ENCODE measurements around the gene GARIN3.

Gene GARIN3

DNA sequence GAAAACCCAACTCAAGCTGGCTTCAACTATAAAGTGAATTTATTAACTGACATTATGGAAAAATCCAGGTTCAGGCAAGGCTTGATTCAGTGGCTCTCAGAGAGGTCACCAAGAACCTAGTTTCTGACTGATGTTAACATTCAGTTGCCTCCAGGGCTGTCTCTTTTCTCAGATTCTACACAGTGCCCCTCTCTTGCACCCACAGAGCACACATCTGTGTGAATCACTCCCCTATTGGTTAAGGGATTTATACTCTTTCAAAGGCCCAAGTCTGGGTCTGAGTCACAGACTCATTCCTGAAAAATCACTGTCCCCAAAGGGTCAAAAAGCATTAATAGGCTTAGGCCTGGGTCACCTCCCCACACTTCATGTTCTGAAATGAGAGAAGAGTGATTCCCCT is 51.1 kb downstream of the GARIN3 start:
- DNase-seq (ENCODE audit: low spot score): no peak
- in situ Hi-C loops (cut with MboI; ENCODE audit: low sequenced_read_pairs, unreplicated experiment): no loop called here
- no peak for TF ChIP-seq CTCF (IDR thresholded peaks at IDR 0.05; ENCODE audit: borderline replicate concordance, control extremely low read depth, extremely low read depth, insufficient read depth, missing control alignments)

- TF ChIP-seq CTCF (IDR thresholded peaks at IDR 0.05; ENCODE audit: borderline replicate concordance, control extremely low read depth, extremely low read depth, insufficient read depth, missing control alignments): no peak
- DNase-seq (ENCODE audit: low spot score): no peak
- in situ Hi-C loops (cut with MboI; ENCODE audit: low sequenced_read_pairs, unreplicated experiment): no loop called here
Observed at GRCh38 chr5:157113002-157113401, 53.1 kb downstream of the GARIN3 start.
